A673 (cell line): ENCODE results near the gene TCEAL7. TPM values are rescaled to one million over a fixed set of nuclear protein-coding genes. Genes with fewer than 3 reads are reported as not detected.

Source experiments
- BruUV-seq: library from RNA; stranded (reverse); fragments of 400-500 nt; replicated peaks from 2 replicates; lab custom pipeline; 2021; lab: Mats Ljungman, UMichigan
- CTCF ChIA-PET: fragments of 300-600 bp; sonication (Branson Sonifier 250); formaldehyde crosslinking; loops from one replicate; lab custom pipeline; 2022; ENCODE audit warnings: antibody characterized with exemption; lab: Charles Lee
- POLR2A ChIA-PET: fragments of 300-600 bp; sonication (Branson Sonifier 250); formaldehyde crosslinking; loops from one replicate; lab custom pipeline; 2022; ENCODE audit warnings: antibody characterized with exemption; ENCODE audit not compliant: low non-redundant PET; lab: Charles Lee
- DNase-seq: peaks from one replicate; pipeline ENCODE4 v3.0.0-alpha.2; 2015; ENCODE audit warnings: low spot score
- H3K27ac ChIP-seq: fragments of 200-600 bp; sonication (generic); 2 replicates; pipeline ENCODE4 v1.5.1; 2016; ENCODE audit warnings: mixed run types, low read depth, mild to moderate bottlenecking, mixed read lengths, antibody characterized with exemption, low read length; ENCODE audit not compliant: poor library complexity, severe bottlenecking
- H3K27me3 ChIP-seq: fragments of 200-600 bp; sonication (generic); replicated peaks from 2 replicates; pipeline ENCODE4 v1.6.1; 2017; ENCODE audit warnings: mixed run types, low read depth, mild to moderate bottlenecking, mixed read lengths, antibody characterized with exemption, low read length; ENCODE audit not compliant: insufficient read depth, poor library complexity
- H3K36me3 ChIP-seq: fragments of 200-600 bp; sonication (generic); 2 replicates; pipeline ENCODE4 v1.6.1; 2016; ENCODE audit warnings: mixed run types, mild to moderate bottlenecking, mixed read lengths, antibody characterized with exemption, low read length; ENCODE audit not compliant: insufficient read depth, poor library complexity, severe bottlenecking
- H3K4me1 ChIP-seq: fragments of 200-600 bp; sonication (generic); 2 replicates; pipeline ENCODE4 v1.6.1; 2017; ENCODE audit warnings: mixed run types, mild to moderate bottlenecking, mixed read lengths, antibody characterized with exemption, low read length; ENCODE audit not compliant: insufficient read depth, poor library complexity, severe bottlenecking
- H3K4me3 ChIP-seq: fragments of 200-600 bp; sonication (generic); 2 replicates; pipeline ENCODE4 v1.5.1; 2016; ENCODE audit warnings: low read depth, mixed run types, mild to moderate bottlenecking, mixed read lengths, low read length; ENCODE audit not compliant: poor library complexity, severe bottlenecking
- H3K9me3 ChIP-seq: fragments of 200-600 bp; sonication (generic); 2 replicates; pipeline ENCODE4 v1.6.1; 2016; ENCODE audit warnings: mixed run types, low read depth, mild to moderate bottlenecking, mixed read lengths, antibody characterized with exemption, low read length; ENCODE audit not compliant: poor library complexity, severe bottlenecking
- CTCF ChIP-seq: fragments of 300-800, 200-600 bp; sonication (generic); conservative IDR thresholded peaks from 2 replicates; pipeline ENCODE4 v1.5.1; 2017; ENCODE audit warnings: low read depth, mild to moderate bottlenecking, antibody characterized with exemption, low read length, moderate library complexity, mixed read lengths
- EZH2 ChIP-seq: fragments of 200-600 bp; sonication (generic); IDR thresholded peaks from 2 replicates; pipeline ENCODE4 v1.6.1; 2017; ENCODE audit warnings: borderline replicate concordance, low read depth, mild to moderate bottlenecking, mixed read lengths, antibody characterized with exemption, low read length; ENCODE audit not compliant: poor library complexity, severe bottlenecking
- intact Hi-C: fragments of 100-400 bp; cut with micrococcal nuclease; formaldehyde crosslinking; loops from one replicate; pipeline ENCODE4 v1.10.0; 2022; ENCODE audit not compliant: unreplicated experiment
- total RNA-seq: library from RNA; stranded (reverse); gene quantifications from 2 replicates; pipeline ENCODE4 v1.2.3, GENCODE V29; 2021

The TCEAL7 gene
- total RNA-seq, 1 experiment from 2014 or later = not detected

- Histone ChIP-seq H3K9me3 (no peaks in the 10 kb centered on the region), H3K27me3 (no peaks in the 10 kb centered on the region), H3K27ac (no peak overlapping the region), H3K36me3 (no peaks in the 10 kb centered on the region), H3K4me3 (no peak overlapping the region), H3K4me1 (peaks cover 2% of the 10 kb centered on the region)
- intact Hi-C loops = no loop called here
- TF ChIP-seq CTCF (no peak), EZH2 (no peak)
- no peak for DNase-seq
- CTCF ChIA-PET = no interaction called here
- no TSS peak for BruUV-seq
- POLR2A ChIA-PET = no interaction called here
Measured at GRCh38 chrX:103372886-103373285, 42.8 kb downstream of the TCEAL7 start.

- H3K4me1 ChIP-seq = peaks cover 4% of the 10 kb centered on the region
- no peak for DNase-seq
- intact Hi-C loops = no loop called here
- H3K27me3 ChIP-seq = no peaks in the 10 kb centered on the region
- ChIA-PET POLR2A (no interaction called here), CTCF (no interaction called here)
- no peak overlapping the region for H3K27ac ChIP-seq
- peaks cover 3% of the 10 kb centered on the region for H3K36me3 ChIP-seq
- BruUV-seq = no TSS peak
- no peak overlapping the region for H3K4me3 ChIP-seq
- TF ChIP-seq EZH2 = no peak
- TF ChIP-seq CTCF = no peak
- no peaks in the 10 kb centered on the region for H3K9me3 ChIP-seq
Measured at GRCh38 chrX:103373581-103373980, 43.5 kb downstream of the TCEAL7 start.

DNA sequence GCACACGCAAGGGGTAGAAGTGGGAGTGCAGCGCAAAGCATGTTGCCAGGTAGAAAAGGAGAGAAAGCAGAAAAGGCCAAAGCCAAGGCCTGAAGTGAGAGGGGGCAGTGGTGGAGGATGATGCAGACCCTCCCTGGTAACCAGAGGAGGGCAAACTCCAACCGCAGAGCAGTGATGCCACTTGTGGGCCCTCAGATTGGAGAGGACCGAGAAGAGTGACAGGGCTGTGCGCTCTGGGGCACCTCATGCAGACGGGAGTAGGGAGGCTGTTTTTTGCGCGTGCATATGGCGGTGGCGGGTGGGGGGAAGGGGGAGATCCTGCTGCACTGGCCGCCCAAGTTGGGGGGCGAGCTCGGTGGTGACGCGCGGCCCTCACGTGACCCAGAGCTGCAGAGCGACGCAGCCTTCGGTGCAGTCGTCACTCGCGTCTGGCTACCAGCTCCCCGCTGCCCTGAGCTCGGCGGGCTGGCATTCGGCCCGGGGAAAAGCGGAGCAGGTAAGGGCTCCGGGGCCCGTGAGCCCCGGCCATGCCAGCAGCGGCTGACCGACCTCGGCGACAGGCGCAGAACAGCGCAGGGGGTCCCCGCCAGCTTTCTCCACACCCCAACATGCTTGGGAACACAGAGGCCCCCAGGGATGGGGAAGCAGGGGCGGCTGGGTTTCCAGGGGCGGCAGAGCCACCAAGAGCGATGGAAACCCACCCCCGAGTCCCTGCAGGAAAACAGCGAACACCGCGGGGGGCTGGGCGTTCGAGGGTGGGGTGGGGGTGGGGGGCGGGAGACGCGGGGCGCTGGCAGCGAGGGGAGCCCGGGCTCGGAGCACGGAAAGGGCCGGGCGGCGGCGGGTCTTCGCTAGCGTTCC is 46.3 kb downstream of the TCEAL7 start, which contains the start of gene BEX3:
TSS of gene BEX3 (plus strand) at position 421 of the 861 bp plus-strand sequence. CDS start 984 bp downstream, outside the sequence.
- ChIA-PET CTCF (interaction anchor here (0.6 kb wide), 1 partner anchor 88 kb away, joined by 3 read pairs; no protein-coding TSS in a partner anchor), POLR2A (no interaction called here)
- TF ChIP-seq EZH2 (no peak), CTCF (no peak)

More for the DNA sequence above, 46.3 kb downstream of the TCEAL7 start, which contains the start of gene BEX3:
- Histone ChIP-seq H3K36me3 (peaks cover 13% of the 10 kb centered on the region), H3K27me3 (no peaks in the 10 kb centered on the region), H3K27ac (peak within 1 kb of the TSS; percentile 86), H3K4me3 (peak within 1 kb of the TSS; percentile 64), H3K9me3 (no peaks in the 10 kb centered on the region), H3K4me1 (peaks cover 4% of the 10 kb centered on the region)
- peak; percentile 72 for DNase-seq
- BruUV-seq = TSS peak; percentile 86
- intact Hi-C loops = no loop called here
